Measurements from ENCODE around the gene ZFYVE9. TPM values are rescaled to one million over a fixed set of nuclear protein-coding genes. Genes with fewer than 3 reads are reported as not detected.

ZFYVE9 gene
- total RNA-seq, 1 experiment from 2014 or later: 28.4 TPM

DNA sequence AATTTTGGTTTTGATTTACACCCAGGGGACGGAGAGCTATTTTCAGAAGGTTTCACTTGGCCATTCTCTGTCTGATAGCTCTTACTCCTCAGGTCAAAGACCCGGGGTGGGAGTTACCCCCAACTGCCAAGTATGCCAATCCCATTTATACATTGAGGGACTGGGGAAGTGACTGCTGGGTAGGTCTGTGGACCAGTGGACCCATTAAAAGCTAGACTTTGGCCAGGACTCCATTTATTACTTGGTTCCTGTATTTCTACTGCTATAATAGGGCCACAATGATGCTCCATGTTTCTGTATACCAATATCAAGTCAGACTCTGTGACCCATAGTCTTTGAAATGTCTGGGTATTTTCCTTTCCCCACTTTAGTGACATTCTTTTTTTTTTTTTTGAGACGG is 14.6 kb downstream of the ZFYVE9 start:
- Histone ChIP-seq H3K23me2 (ENCODE audit: insufficient read length, low read depth, low read length, poor library complexity, severe bottlenecking) (no peaks in the 10 kb centered on the region), H2AK5ac (ENCODE audit: insufficient read length, low read length) (no peak overlapping the region), H3K14ac (ENCODE audit: insufficient read depth, low read length) (no peak overlapping the region), H3K56ac (ENCODE audit: insufficient read length, low read depth, low read length) (no peak overlapping the region), H3K18ac (ENCODE audit: insufficient read length, low read depth, low read length) (no peak overlapping the region), H2BK20ac (ENCODE audit: low read depth, low read length, poor library complexity, severe bottlenecking) (no peak overlapping the region), H2BK15ac (ENCODE audit: low read depth, low read length) (no peak overlapping the region), H3K4ac (ENCODE audit: low read depth, low read length) (no peak overlapping the region), H4K20me1 (ENCODE audit: control insufficient read depth, insufficient read depth, insufficient read length) (no peaks in the 10 kb centered on the region), H3K79me2 (ENCODE audit: insufficient read depth, low read length) (no peaks in the 10 kb centered on the region), H2BK5ac (ENCODE audit: insufficient read length, low read length) (no peak overlapping the region), H3K23ac (ENCODE audit: insufficient read length, low read depth, low read length) (no peak overlapping the region), H3K9ac (ENCODE audit: extremely low read depth, insufficient read length, low read length) (no peak overlapping the region), H2BK12ac (ENCODE audit: insufficient read length, low read depth, low read length) (no peak overlapping the region), H4K91ac (ENCODE audit: insufficient read length, low read depth, low read length) (no peak overlapping the region), H2AFZ (ENCODE audit: low read length) (no peak overlapping the region), H3K4me2 (ENCODE audit: insufficient read depth, insufficient read length, low read length) (no peak overlapping the region), H3K79me1 (ENCODE audit: insufficient read depth, low read depth, low read length, poor library complexity, severe bottlenecking) (peaks cover 3% of the 10 kb centered on the region), H4K8ac (replicated peaks; ENCODE audit: insufficient read length, low read depth, low read length) (no peak overlapping the region), H3T11ph (ENCODE audit: low read length) (no peak overlapping the region), H4K5ac (ENCODE audit: insufficient read length, low read depth, low read length) (no peak overlapping the region), H3K9me3 (ENCODE audit: control insufficient read depth, low read depth, low read length) (peaks cover 12% of the 10 kb centered on the region), H2BK120ac (ENCODE audit: low read depth, low read length, poor library complexity, severe bottlenecking) (no peak overlapping the region), H3K27ac (ENCODE audit: insufficient read length, low read depth, low read length) (no peak overlapping the region), H3K27me3 (ENCODE audit: insufficient read depth, low read length) (no peaks in the 10 kb centered on the region), H3K4me1 (ENCODE audit: insufficient read depth, low read length) (no peaks in the 10 kb centered on the region)
- Mint-ChIP-seq H3K27ac (no peak overlapping the region), H3K36me3 (ENCODE audit: insufficient read depth in 1 of 3, low read depth in 3 of 3) (peaks cover 14 to 23% (median 23%) of the 10 kb centered on the region in 3 experiments), H3K4me1 (peaks cover 0 to 5% of the 10 kb centered on the region in 2 experiments; a peak in 1 of 4 replicates), H3K27me3 (ENCODE audit: low read depth) (peaks cover 1% of the 10 kb centered on the region; the same call in 1 of the 2 replicates), H3K9me3 (peaks cover 17 to 18% of the 10 kb centered on the region in 2 experiments), H3K4me3 (no peak overlapping the region)
- WGBS (ENCODE audit: extremely low coverage, insufficient read length, low lambda C conversion rate): no CpG with 5 or more reads among the region's 3 CpGs
- DNase-seq: no peak
- no peak for TF ChIP-seq CTCF (conservative IDR thresholded peaks at IDR 0.05)
